PC-9 (cell line): Measurements from ENCODE around the gene RIMBP2.

ENCODE experiments used
- EZH2 ChIP-seq: fragments of 200-600 bp; sonication (generic); IDR thresholded peaks from 2 replicates; pipeline ENCODE4 v1.8.0; 2017; ENCODE audit warnings: antibody characterized with exemption, low read depth
- TF ChIP-seq, protein P1 (sequence below): fragments of 200-600 bp; sonication (generic); conservative IDR thresholded peaks from 2 replicates; pipeline ENCODE4 v1.6.1; 2017; ENCODE audit warnings: mixed run types, antibody characterized with exemption, mild to moderate bottlenecking, moderate library complexity

DNA sequence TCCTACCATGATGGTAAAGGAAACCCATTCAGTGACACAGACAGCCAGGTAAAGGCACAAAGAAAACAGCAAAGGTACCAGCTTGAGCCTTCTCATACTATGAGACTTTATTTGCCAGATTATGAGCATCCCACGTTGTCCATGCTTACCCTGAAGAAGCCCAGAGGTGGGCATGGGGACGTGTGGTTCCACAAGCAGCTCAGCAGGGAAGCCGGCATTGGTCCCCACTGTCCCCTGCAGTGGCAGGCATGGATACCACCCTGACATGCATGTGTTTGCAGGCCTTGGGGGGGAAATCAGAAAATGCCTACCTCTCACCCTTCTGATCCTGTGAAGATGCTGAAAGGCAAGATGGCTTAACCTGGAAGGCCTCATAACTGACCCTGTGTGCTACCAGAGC is 195.3 kb downstream of the RIMBP2 start:
- TF ChIP-seq, protein P1, sequence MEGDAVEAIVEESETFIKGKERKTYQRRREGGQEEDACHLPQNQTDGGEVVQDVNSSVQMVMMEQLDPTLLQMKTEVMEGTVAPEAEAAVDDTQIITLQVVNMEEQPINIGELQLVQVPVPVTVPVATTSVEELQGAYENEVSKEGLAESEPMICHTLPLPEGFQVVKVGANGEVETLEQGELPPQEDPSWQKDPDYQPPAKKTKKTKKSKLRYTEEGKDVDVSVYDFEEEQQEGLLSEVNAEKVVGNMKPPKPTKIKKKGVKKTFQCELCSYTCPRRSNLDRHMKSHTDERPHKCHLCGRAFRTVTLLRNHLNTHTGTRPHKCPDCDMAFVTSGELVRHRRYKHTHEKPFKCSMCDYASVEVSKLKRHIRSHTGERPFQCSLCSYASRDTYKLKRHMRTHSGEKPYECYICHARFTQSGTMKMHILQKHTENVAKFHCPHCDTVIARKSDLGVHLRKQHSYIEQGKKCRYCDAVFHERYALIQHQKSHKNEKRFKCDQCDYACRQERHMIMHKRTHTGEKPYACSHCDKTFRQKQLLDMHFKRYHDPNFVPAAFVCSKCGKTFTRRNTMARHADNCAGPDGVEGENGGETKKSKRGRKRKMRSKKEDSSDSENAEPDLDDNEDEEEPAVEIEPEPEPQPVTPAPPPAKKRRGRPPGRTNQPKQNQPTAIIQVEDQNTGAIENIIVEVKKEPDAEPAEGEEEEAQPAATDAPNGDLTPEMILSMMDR: no peak
- TF ChIP-seq EZH2: no peak
